Measurements from ENCODE around the gene TCTN2.

DNA sequence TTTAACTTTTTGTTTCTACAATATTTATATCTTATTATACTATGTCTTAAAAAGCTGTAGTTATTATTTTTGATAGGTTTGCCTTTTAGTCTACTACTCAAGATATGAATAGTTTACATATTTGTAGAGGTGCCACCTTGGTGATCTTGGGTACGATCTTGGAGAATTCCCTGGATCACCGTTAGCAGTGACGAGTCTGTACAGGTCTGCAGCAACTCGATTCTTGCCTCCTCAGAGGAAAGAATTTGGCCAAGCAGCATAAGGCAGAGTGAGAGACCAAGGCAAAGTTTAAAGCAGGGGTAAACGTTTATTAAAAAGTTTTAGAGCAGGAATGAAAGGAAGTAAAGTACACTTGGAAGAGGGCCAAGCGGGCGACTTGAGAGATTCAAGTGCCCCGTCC lies 3.1 kb upstream of the TCTN2 start:
- TF ChIP-seq, protein P1, sequence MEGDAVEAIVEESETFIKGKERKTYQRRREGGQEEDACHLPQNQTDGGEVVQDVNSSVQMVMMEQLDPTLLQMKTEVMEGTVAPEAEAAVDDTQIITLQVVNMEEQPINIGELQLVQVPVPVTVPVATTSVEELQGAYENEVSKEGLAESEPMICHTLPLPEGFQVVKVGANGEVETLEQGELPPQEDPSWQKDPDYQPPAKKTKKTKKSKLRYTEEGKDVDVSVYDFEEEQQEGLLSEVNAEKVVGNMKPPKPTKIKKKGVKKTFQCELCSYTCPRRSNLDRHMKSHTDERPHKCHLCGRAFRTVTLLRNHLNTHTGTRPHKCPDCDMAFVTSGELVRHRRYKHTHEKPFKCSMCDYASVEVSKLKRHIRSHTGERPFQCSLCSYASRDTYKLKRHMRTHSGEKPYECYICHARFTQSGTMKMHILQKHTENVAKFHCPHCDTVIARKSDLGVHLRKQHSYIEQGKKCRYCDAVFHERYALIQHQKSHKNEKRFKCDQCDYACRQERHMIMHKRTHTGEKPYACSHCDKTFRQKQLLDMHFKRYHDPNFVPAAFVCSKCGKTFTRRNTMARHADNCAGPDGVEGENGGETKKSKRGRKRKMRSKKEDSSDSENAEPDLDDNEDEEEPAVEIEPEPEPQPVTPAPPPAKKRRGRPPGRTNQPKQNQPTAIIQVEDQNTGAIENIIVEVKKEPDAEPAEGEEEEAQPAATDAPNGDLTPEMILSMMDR (IDR thresholded peaks at IDR 0.05), result no peak
- TF ChIP-seq EZH2 (IDR thresholded peaks at IDR 0.05), result no peak
- TF ChIP-seq EZH2phosphoT487 (IDR thresholded peaks at IDR 0.05), result no peak
